H1 (cell line): Measurements from ENCODE around the gene FAM171A1. TPM values are rescaled to one million over a fixed set of nuclear protein-coding genes. Genes with fewer than 3 reads are reported as not detected.

Experiments used
- CTCF ChIP-seq, 3 experiments: IDR thresholded peaks; 1 replicate in 2 of 3; 2 replicates in 1 of 3; pipeline versions ENCODE4 v1.5.1 to v1.6.1; 2011; ENCODE audit warnings: low read length in 3 of 3, mild to moderate bottlenecking in 3 of 3, inconsistent platforms in 2 of 3, low read depth in 1 of 3, moderate library complexity in 1 of 3; ENCODE audit not compliant: insufficient read depth in 1 of 3; ENCODE audit errors: control extremely low read depth in 1 of 3
- polyA plus RNA-seq, 7 experiments: library from polyadenylated mRNA; depleted of rRNA in 3 of 7; stranded (reverse) in 5 of 7; unstranded in 2 of 7; fragments of >200 nt in 5 of 7; fragments of 200-250 nt in 2 of 7; gene quantifications; 1 replicate in 5 of 7; 2 replicates in 1 of 7; 4 replicates in 1 of 7; pipeline versions ENCODE4 v1.2.1 to v1.2.3, GENCODE V29; 2011 to 2013; ENCODE audit warnings: missing spikeins in 2 of 7, mixed read lengths in 2 of 7
- total RNA-seq: library from RNA; stranded (reverse); fragmentation: NEBNext Ultra II Directional; extraction: Animal tissue kit (Norgen Biotek cat#: 25700); gene quantifications from 2 replicates; pipeline ENCODE4 v1.2.1, GENCODE V29; 2021

Gene FAM171A1
- total and polyA plus RNA-seq, 2 of the 8 experiments (the other 6 are each of a cell fraction or from before 2014, with no cell fraction given): 26.6 to 42.1 TPM

DNA sequence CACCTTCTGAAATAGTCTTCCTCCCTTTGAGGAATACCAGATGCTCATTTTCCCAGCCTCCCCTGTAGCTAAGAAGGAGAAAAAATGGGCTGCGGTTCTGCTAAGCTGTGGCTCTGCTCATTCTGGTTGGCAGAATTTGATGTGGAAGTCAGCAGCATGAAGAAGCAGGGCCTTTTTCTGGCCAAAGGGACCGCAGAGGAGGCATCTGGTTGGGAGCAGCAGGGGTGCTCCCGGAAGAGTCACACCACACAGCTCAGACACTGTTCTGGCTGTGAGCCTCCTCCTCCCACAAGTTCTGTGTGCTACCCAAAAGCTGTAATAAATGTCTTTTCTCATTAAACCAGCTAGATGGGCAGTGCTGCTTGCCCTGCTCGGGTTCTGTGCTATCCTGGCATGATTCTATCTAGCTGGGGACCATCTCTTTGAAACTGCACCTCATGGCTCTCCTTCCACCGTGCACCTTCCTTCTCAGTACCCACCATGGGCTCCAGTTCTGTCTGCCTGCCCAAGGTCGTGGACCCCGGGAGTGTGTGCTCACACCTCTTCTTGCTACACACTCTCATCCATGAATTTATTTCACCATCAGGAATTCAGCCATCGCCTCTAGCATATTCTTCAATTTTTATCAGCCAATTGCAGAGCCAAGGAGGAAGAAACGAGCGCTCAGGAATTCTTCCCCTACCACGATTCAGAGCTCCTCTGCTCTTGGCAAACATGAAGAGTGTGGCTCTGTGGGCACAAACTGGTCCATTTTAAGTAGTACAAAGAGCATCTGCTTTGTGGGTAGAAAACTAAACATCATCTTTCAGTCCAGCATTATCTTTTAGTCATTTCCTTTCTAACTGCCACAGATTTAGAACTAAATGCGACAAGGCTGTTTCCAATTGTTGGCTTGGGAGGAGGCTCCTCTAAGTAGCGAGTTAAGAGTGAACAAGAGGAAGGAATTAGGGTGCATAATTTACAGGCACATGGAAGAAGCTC is 76.9 kb downstream of the FAM171A1 start (continued):
- TF ChIP-seq CTCF (IDR thresholded peaks at IDR 0.05; ENCODE audit: control extremely low read depth in 1 of 3, insufficient read depth in 1 of 3, low read depth in 1 of 3, low read length in 3 of 3): no peak
